Stimulated activated CD4-positive, alpha-beta T cell treated with anti-CD3 and anti-CD28 coated beads, TNF-alpha, amount 100 ng/mL, for 4 hours (primary cell): ENCODE data around the gene RPS5.
"Not testable (repeated sequence)": the region's sequence is repeated elsewhere in the genome, so short reads cannot be mapped to it uniquely, and the experiment has no call there.

Source experiments
- DNase-seq, 3 experiments: peaks; one replicate each; pipeline ENCODE4 v3.0.0-alpha.2; 2020; ENCODE audit warnings: low read depth in 3 of 3

Gene RPS5

DNA sequence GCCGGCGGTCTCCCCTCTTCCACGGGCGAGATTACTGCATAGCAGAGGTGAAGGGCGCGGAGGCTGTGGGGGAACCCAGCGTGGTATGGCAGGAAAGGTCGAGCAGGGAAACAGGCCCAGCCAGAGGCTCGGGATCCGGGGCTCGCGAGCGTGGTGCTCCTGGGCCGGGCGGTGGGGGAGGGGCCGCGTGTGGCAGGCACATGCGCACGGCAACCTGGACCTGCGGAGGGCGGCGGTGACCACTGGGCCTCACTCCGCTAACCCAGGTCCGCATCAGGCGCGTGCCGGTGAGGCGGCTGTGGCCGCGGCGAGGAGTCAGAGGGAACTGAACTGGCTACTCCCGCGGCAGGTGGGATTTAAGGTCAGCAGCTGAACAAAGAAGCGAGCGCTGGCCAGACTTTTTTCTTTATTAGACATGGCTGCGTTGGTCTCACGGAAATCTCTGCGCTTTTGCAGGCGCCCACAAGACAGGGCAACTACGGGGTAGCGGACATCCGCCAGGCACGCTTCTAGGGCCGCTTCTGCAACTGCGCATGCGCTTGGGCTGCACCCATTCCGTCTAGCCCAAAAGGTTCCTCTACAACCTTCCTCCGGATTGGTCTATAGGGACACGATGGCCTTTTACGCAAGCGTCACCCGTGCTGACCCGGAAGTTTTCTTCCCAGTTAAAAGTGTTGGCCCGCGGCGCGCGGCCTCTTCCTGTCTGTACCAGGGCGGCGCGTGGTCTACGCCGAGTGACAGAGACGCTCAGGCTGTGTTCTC lies at the start of gene RPS5:
RPS5 (plus strand) TSS at position 694 of the 762 bp plus-strand sequence. CDS start 869 bp downstream, outside the sequence.
- DNase-seq, result peak; percentile 87 to 94 (median 87)

DNA sequence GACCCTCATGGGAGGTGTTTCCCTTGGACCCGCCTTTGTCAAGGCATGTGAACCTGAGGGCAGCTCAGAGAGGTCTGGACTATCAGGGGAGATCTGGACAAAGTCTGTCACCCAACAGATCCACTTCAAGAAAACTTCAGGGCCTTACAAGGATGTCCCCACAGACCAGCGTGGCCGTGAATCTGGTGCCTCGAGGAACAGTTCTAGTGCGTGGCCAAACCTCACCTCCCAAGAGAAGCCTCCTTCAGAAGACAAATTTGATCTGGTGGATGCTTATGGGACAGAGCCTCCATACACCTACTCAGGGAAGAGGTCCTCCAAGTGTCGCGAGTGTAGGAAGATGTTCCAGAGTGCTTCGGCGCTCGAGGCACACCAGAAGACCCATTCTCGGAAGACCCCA lies 48.7 kb upstream of the RPS5 start:
- DNase-seq, result no peak

DNA sequence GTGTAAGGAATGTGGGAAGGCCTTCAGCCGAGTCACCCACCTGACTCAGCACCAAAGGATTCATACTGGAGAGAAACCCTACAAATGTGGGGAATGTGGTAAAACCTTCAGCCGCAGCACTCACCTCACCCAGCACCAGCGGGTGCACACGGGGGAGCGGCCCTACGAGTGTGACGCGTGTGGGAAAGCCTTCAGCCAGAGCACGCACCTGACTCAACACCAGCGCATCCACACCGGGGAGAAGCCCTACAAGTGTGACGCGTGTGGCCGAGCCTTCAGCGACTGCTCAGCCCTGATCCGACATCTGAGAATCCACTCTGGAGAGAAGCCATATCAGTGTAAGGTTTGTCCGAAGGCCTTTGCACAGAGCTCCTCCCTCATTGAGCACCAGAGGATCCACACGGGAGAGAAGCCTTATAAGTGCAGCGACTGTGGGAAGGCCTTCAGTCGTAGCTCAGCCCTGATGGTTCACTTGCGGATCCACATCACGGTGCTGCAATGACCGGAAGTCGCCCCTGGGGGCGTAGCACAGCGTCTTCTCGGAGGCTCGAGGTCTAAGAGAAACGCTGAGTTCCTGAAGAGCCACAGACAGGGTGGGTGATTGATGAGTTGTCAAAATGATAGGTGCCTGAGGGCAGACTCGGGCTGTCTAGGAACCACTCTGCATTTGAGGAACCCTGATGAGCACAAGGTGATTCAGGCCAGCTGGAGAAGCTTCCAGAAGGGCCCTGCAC lies 48.1 kb upstream of the RPS5 start:
- no peak for DNase-seq

DNA sequence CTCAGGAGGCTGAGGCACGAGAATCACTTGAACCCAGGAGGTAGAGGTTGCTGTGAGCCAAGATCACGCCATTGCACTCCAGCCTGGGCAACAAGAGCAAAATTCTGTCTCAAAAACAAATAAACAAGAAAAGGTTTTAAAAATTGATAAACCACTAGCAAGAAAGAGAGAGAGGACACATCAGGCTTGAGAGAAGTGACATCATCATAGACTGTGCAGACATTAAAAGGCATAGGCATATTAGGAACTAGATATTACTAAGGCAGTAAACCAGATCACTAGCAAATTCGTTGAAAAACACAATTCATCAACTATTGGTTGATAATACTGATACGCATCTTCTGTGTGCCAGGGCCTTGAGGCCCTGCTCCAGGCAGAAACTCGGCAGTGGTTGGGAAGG lies 41.5 kb upstream of the RPS5 start:
- no peak for DNase-seq

DNA sequence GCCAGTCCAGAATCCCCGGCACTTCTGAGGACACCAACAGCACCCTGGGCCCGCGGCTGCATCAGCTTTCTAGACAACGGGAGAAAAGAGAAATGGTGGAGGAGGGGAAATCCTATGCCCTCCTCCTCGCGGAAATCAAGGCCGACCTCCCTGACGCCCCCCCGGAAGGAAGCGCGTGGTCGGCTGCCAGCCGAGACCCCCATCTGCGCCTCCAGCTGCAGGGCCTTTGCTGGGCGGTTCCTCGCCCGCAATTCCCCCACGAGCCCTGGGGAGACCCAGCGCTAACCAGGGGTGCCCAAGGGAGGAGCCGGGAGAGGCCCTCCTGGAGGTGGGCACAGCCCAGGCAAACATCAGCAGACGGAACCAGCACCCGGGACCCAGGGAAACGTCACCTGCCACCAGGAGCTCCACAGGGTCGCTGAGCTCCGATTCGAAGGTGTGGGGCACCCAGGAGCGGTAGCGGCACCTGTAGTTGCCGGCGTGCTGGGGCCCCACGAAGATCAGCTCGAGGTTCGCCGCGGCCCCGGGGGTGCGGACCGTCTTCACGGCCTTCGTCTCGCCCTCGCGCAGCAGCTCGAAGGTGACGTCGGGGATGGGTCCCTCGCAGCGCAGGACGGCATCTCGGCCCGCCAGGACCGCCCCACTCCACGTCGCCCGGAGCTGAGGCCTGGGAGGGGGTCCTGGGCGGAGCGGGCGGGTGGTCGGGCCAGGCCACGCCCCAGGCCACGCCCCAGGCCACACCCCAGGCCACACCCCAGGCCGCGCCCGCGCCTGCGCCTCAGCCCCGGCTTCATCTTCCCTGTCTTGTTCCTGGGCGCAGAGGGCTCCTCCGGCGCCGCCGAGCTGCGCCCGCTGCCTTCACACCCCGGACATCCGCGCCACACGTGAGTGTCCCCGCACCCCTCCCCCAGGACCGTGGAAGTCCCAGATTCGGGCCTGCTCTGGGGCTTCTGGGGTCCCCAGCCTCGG lies 39.8 kb upstream of the RPS5 start:
- peak; percentile 35 to 47 (median 37) for DNase-seq

DNA sequence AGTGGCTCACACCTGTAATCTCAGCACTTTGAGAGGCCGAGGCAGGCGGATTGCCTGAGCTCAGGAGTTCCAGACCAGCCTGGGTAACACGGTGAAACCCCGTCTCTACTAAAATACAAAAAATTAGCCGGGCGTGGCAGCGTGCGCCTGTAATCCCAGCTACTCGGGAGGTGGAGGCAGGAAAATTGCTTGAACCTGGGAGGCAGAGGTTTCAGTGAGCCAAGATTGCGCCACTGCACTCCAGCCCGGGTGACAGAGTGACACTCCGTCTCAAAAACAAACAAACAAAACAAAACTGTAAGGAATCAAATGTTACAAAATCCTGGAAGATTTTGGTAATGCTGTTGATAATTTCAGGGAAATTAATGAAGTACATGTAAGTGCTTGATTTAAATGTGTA lies 39.0 kb upstream of the RPS5 start:
- not testable (repeated sequence) for DNase-seq

DNA sequence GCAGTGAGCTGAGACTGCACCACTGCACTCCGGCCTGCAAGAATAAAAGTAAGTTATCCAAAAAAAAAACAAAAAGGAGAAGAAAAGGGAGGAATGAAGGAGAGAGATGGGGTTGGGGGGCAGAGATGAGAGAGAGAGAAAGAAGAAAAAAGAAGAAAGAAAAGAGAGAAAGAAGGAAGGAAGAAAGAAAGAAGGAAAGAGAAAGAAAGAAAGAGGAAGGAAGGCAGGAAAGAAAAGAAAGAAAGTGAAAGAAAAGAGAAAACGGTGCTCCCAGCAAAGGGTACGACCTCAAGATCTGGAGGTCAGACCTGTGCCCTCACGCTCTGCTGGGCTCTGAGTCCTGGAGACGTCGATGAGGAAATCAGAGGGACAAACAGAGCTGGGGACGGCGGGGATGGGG lies 37.5 kb upstream of the RPS5 start:
- no peak for DNase-seq

DNA sequence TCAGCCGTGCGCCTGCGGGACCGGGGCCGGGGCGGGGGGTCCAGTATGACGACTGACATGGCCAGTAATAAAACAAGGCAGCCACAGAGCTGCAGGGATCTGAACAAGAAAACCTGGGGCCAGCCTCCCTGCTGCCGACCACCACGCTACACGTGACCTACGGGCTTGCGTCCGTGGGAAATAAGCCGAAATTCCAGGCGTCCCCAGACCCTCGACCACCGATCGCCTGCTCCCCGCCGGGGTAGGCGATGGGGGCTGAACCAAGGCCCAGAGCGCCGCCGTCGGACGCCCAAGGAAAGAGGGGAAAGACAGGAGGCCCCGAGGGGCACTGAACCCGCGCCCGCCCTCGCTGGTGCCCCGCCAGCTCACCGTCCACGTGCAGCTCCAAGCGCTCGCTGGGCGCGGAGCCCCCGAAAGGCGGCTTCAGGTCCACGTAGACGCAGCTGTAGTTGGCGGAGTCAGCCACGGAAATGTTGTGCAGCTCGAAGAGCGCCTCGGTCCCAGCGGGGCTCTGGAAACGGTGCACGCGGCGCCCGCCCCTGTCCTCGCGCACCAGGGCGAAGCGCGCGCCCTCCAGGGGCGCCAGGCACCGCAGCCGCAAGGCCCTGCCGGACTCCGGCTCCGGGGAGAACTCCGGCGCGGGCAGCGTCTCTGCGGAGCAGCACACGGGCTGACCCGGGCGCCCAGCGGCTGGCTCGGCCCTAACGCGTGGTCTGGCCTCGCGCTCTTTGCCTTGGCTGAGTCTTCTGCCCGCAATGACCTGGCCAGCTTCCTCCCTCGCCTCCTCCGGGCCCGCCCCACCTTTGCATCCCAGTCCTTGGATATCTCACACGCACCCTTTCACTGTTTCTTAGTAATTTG lies 36.8 kb upstream of the RPS5 start:
- no peak for DNase-seq

DNA sequence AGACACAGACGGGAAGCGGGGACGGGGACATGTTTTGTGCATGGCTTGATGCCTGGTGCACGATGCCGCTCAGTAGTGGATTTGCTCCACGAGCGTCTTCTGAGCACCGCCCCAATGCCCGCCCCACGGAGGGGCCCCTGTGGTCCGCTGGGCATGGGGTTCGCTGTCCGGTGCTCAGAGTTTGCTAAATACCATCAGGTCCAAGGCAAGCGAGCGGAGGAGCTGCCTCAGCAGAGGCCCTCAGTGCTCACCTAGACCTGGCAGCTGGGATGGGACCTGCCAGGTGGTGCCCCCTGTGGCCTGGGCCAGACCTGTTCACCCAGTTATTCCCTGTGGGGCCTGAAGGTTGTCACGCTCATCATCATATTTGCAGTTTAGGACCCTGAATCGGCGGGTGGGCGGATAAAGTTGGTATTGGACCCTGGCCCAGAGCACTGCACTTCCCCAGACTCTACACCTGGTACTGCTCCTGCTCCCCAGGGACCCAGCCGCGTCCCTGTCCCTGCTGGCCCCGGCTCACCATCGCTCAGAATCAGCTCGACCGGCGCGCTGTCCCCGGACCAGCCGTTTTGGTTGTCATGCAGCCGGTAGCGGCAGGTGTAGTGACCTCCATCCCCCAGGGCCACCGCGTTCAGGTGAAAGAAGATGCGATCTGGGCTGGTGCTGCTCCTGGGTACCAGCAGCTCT lies 36.1 kb upstream of the RPS5 start:
- DNase-seq, result no peak

DNA sequence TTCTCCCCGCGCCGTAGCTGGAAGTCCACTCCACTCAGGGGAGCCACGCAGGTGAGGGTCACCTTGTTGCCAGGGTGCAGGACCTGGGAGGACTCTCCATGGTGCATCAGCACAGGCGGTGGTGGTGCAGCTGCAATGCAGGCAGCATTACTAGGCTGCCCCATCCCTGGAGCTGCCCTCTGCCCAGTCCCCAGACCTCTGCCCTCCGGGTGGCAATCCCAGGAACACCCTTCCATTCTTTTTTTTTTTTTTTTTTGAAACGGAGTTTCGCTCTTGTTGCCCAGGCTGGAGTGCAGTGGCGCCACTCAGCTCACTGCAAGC lies 35.6 kb upstream of the RPS5 start:
- DNase-seq, result no peak

DNA sequence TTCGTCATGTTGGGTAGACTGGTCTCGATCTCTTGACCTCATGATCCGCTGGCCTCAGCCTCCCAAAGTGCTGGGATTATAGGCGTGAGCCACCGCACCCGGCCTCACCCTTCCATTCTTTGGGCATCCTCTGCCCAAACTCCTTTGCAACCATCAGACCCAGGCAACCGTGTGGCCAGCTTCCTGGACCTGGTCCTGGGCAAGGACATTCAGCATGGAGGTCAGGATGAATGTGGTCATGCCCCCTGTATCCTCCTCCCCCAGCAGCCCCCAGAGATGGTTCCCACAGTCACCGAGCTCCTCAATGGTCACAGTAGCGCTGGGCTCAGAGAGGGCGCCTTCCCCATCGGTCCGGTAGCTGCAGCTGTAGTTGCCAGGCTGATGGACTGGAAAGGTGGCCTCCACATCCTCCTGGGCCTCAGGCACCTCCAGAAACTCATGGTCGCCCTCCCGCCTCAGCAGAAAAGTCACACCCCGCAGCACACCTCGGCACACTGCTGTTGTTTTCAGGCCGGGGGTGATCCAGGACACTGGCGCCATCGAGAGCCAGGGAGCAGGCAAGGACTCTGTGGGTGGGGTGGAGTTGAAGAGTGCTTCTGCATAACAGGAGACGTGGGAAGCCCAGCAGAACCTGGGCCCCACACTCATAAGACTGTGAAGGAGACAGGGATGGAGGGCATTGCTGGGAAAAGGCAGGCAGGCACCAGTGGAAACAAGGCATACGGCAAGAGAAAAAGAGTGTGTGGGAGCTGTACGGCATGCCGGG lies 34.9 kb upstream of the RPS5 start:
- no peak for DNase-seq

DNA sequence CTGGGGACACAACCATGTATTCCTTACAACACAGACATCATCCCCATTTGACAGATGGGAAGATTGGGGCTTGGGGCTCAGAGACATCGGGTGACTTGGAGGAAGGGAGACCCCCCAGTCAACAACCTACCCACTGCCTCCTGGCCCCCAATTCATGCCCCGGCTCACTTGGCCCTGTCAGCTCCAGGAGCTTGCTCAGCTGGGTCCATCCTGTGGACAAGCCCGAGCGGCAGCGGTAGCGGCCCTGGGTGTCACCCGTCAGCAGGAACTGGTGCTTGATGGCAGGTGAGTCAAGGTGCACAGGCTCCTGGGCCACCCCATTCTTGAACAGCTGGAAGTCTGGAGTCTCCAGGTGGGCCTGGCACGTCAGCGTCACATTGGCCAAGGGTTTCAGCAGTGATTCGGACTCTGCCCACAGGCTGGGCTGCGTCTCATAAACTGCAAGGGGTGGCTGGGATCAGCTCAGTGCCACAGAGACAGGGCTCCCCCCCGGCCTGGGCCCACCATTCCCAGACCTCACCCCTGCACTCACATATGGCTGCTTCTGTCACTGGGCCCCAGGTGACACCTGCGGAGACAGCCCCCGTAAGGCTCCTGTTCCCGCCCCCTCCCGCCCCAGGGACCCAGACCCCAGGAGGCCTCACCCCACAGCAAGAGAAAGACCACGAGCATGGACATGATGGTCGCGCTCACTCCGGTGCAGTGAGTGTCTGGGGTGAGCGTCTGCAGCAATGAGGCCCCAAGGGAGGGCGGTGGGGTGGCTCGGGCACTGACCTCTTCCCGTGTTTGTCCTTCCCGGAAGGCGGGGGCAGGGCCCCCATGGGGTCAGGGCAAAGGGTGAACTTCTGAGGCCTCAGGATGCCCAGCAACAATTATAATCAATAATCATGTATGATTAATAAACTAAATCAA lies 34.1 kb upstream of the RPS5 start, which contains the start of gene A1BG:
A1BG (minus strand) TSS at position 733 of the 912 bp plus-strand sequence; CDS start at position 678, 55 bp downstream.
- DNase-seq, result no peak

DNA sequence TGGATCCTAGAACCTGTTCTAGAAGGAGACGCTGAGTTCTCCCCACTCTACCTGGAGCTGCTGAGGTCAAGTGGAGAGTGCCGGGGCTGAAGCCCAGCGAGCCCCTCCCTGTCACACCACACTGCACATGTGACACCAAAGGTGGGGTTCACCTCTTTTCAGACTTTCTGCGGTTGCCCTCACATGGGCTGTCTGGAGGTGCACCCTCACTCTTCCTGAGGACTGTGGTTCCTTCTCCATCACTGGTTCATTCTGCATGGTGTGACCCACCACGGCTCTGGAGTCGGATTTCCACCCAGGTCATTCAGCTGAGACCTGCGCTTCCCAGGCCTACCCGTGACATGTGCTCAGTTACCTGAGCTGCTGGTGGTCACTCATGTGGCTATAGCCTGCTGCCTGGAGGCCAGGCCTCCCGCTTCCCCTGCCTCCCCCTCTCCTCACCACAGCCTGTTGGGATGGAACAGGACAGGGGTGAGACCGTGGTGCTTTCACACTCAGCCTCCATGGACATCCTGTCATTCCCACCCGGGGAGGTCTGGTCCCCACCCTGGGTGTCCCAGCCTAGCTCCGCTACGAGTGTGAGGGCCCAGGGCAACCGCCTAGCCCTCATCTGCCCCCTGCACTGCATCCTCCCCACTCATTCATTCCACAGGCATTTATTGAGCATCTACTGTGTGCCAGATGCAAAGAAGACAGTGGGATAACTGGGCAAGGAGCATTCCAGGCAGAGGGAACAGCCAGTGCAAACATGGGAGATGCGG lies 33.2 kb upstream of the RPS5 start:
- no peak for DNase-seq

DNA sequence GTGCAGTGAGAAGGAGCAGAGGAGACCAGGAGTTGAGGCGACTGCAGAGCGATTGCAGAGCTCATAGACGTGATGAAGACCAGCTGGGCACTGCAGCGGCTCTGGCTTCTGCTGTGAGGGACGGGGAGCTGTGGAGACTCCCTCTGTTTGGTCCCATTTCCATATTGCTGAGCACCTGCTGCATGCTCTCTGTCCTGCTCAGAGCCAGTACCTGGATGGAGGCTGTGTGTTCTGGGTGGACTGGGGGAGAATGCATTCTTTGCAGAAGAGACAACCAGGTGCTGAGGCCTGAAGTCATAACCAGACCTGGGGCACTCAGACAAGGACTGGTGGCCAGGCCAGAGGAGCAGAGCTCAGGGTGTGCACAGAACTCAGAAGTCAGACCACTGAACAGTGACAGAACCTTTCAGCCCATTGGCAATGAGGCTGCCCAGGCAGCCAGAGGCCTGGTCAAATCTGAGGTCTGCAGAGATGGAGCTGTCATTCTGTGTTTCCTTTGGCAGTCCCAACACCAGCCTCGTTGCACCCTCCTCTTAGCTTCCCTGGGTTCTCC lies 32.5 kb upstream of the RPS5 start:
- DNase-seq, result no peak

DNA sequence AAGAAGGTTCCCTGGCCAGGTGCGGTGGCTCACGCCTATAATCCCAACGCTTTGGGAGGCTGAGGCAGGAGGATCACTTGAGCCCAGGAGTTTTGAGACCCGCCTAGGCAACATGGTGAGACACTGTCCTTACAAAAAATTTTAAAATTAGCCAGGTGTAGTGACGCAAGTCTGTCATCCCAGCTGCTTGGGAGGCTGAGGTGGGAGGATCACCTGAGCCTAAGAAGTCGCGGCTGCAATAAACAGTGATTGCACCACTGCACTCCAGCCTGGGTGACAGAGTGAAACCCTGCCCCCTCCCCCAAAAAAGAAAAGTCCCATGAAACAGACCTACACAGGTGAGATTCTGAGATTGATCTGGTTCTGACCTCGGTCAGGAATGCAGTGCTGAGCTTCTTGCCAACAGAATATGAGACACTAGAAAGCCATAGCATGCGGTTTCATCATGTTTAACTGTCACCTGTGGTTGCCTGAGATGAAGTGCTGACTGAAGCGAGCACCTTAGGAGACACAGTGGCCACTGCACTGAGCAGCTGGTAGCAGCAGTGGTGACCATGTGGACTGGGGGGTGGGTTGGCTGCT lies 31.8 kb upstream of the RPS5 start:
- DNase-seq, result no peak

DNA sequence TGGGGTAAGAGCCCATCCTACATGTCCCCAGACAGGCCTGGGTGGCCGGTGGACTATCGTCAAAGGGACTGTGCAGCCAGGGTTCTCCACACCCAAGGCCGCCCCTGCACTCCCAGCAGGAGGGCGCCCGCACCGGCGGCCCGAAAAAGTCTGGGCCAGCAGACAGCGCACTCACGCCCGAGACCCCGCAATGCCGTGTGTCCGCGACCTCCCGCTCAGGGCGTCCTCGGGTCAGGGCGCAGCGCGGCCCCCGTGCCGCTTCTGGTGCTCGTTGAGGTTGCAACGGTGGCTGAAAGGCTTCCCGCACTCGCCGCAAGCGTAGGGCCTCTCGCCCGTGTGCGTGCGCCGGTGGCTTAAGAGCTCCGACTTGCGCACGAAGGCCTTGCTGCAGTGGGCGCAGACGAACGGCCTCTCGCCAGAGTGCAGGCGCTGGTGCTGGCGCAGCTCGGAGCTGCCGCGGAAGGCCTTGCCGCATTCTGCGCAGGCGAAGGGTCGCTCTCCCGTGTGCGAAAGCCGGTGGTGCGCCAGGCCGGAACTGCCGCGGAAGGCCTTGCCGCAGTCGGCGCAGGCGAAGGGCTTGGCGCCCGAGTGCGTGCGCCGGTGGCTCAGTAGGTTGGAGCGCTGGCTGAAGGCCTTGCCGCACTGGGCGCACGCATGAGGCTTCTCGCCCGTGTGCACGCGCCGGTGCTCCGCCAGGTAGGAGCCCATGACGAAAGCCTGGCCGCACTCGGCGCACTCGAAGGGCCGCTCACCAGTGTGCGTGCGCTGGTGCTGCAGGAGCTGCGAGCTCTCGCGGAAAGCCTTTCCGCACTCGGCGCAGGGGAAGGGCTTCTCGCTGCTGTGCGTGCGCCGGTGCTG lies 30.9 kb upstream of the RPS5 start:
- DNase-seq, result no peak
